Measurements from ENCODE around the gene CALN1. TPM values are rescaled to one million over a fixed set of nuclear protein-coding genes. Genes with fewer than 3 reads are reported as not detected.

Gene CALN1
- total and polyA plus RNA-seq, 4 donors: 0.14 to 0.84 (median 0.24) TPM

DNA sequence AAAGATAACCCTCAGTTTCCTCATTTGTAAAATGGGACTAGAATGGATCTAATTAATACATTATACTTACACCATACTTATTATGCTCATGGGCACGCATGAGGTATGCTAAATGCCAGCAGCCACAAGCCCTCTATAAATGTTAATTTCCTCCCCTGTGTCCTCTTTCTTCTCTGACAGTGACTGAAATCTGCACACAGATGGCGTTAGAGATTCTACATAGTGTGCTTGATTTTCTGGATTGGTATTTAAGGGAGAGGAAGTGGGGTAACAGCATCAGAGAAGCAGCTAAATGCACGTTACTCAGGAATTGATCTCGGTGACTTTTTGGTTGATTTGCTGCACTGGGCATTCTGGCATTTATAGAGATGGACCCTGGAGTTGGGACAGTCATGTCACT, 568.5 kb downstream of the CALN1 start (continued):
- TF ChIP-seq, protein P1, sequence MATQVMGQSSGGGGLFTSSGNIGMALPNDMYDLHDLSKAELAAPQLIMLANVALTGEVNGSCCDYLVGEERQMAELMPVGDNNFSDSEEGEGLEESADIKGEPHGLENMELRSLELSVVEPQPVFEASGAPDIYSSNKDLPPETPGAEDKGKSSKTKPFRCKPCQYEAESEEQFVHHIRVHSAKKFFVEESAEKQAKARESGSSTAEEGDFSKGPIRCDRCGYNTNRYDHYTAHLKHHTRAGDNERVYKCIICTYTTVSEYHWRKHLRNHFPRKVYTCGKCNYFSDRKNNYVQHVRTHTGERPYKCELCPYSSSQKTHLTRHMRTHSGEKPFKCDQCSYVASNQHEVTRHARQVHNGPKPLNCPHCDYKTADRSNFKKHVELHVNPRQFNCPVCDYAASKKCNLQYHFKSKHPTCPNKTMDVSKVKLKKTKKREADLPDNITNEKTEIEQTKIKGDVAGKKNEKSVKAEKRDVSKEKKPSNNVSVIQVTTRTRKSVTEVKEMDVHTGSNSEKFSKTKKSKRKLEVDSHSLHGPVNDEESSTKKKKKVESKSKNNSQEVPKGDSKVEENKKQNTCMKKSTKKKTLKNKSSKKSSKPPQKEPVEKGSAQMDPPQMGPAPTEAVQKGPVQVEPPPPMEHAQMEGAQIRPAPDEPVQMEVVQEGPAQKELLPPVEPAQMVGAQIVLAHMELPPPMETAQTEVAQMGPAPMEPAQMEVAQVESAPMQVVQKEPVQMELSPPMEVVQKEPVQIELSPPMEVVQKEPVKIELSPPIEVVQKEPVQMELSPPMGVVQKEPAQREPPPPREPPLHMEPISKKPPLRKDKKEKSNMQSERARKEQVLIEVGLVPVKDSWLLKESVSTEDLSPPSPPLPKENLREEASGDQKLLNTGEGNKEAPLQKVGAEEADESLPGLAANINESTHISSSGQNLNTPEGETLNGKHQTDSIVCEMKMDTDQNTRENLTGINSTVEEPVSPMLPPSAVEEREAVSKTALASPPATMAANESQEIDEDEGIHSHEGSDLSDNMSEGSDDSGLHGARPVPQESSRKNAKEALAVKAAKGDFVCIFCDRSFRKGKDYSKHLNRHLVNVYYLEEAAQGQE (IDR thresholded peaks at IDR 0.05): no peak
- TF ChIP-seq JUND (IDR thresholded peaks at IDR 0.05): no peak
- no peak for TF ChIP-seq RXRA (IDR thresholded peaks at IDR 0.05)

DNA sequence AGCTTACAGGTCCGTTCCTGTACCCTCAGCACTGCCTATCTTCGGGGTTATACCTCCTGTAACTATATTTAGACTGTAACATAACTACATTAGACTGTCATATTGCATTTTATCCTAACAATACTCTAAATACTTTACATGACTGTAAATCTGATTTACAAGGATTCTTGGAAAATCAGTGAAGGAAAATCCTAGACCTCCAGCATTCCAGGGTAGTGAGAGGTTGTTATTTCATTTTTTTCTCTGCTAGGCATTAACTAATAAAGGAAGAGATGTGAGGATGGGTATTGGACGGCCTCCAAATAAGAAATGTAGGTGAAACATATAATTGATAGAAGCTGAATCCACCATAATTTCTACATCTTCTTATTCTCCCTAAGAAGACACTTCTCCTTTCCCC, 569.4 kb downstream of the CALN1 start:
- no peaks in the 10 kb centered on the region for H3K27me3 ChIP-seq (ENCODE audit: control insufficient read depth in 4 of 4, insufficient read depth in 4 of 4, low read length in 3 of 4)
- WGBS: 59% methylated on average over 3 of the region's 3 CpGs
- DNase-seq (ENCODE audit: low spot score): no peak

DNA sequence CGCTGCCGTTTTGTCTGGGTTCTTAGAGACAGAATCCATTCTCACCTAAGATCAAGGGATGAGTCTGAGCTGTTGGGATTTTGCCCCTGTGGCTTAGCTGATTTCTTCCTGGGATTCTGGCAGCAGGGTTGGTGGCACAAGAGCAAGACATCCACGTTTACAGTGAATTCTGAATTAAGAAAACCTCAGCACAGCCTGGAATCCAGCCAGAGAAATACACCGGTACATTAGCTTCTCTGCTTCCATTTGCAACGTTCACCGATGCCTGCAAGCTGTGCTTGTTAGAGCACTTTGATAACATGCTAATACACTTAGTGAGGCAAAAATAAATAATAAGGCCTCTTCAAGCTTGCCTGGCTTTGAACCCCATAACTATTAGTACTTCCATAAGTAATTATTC, 569.8 kb downstream of the CALN1 start:
- H3K27me3 ChIP-seq (ENCODE audit: control insufficient read depth in 4 of 4, insufficient read depth in 4 of 4, low read length in 3 of 4): no peaks in the 10 kb centered on the region
- H3K4me3 ChIP-seq (ENCODE audit: low read depth in 1 of 3, low read length in 3 of 3): no peak overlapping the region
- DNase-seq (ENCODE audit: low spot score): no peak
- H3K9me3 ChIP-seq (ENCODE audit: control insufficient read depth in 4 of 4, low read length in 3 of 4): no peaks in the 10 kb centered on the region
- H3K4me1 ChIP-seq (ENCODE audit: control insufficient read depth in 4 of 4, insufficient read depth in 4 of 4, low read length in 3 of 4): no peaks in the 10 kb centered on the region
- 64% methylated on average over 6 of the region's 6 CpGs for WGBS
- no peak for TF ChIP-seq JUND (IDR thresholded peaks at IDR 0.05)
- no peak overlapping the region for H3K9ac ChIP-seq (ENCODE audit: low read depth in 1 of 2, low read length in 2 of 2)
- H3K36me3 ChIP-seq (ENCODE audit: control insufficient read depth in 4 of 4, insufficient read depth in 3 of 4, low read depth in 1 of 4, low read length in 3 of 4): no peaks in the 10 kb centered on the region
- H3K27ac ChIP-seq (ENCODE audit: low read depth in 1 of 2, low read length in 2 of 2): no peak overlapping the region

More for the DNA sequence above, 569.4 kb downstream of the CALN1 start:
- Histone ChIP-seq H3K4me1 (ENCODE audit: control insufficient read depth in 4 of 4, insufficient read depth in 4 of 4, low read length in 3 of 4) (no peaks in the 10 kb centered on the region), H3K36me3 (ENCODE audit: control insufficient read depth in 4 of 4, insufficient read depth in 3 of 4, low read depth in 1 of 4, low read length in 3 of 4) (no peaks in the 10 kb centered on the region), H3K4me3 (ENCODE audit: low read depth in 1 of 3, low read length in 3 of 3) (no peak overlapping the region), H3K9ac (ENCODE audit: low read depth in 1 of 2, low read length in 2 of 2) (no peak overlapping the region), H3K27ac (ENCODE audit: low read depth in 1 of 2, low read length in 2 of 2) (no peak overlapping the region), H3K9me3 (ENCODE audit: control insufficient read depth in 4 of 4, low read length in 3 of 4) (no peaks in the 10 kb centered on the region)
- no peak for TF ChIP-seq GABPA (IDR thresholded peaks at IDR 0.05 in 1 of 2, conservative IDR thresholded peaks at IDR 0.05 in 1 of 2)
- TF ChIP-seq EGR1 (IDR thresholded peaks at IDR 0.05; ENCODE audit: low read depth in 2 of 2): no peak
- no peak for TF ChIP-seq NR2F2 (IDR thresholded peaks at IDR 0.05)
- no peak for TF ChIP-seq FOXA1 (IDR thresholded peaks at IDR 0.05)
- TF ChIP-seq FOXA2 (IDR thresholded peaks at IDR 0.05): no peak
- no peak for TF ChIP-seq JUND (IDR thresholded peaks at IDR 0.05)
- TF ChIP-seq, protein P2, sequence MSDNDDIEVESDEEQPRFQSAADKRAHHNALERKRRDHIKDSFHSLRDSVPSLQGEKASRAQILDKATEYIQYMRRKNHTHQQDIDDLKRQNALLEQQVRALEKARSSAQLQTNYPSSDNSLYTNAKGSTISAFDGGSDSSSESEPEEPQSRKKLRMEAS (IDR thresholded peaks at IDR 0.05): no peak
- TF ChIP-seq HNF4G (IDR thresholded peaks at IDR 0.05): no peak
- no peak for TF ChIP-seq RXRA (IDR thresholded peaks at IDR 0.05)
- TF ChIP-seq, protein P3, sequence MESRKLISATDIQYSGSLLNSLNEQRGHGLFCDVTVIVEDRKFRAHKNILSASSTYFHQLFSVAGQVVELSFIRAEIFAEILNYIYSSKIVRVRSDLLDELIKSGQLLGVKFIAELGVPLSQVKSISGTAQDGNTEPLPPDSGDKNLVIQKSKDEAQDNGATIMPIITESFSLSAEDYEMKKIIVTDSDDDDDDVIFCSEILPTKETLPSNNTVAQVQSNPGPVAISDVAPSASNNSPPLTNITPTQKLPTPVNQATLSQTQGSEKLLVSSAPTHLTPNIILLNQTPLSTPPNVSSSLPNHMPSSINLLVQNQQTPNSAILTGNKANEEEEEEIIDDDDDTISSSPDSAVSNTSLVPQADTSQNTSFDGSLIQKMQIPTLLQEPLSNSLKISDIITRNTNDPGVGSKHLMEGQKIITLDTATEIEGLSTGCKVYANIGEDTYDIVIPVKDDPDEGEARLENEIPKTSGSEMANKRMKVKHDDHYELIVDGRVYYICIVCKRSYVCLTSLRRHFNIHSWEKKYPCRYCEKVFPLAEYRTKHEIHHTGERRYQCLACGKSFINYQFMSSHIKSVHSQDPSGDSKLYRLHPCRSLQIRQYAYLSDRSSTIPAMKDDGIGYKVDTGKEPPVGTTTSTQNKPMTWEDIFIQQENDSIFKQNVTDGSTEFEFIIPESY (IDR thresholded peaks at IDR 0.05): no peak

DNA sequence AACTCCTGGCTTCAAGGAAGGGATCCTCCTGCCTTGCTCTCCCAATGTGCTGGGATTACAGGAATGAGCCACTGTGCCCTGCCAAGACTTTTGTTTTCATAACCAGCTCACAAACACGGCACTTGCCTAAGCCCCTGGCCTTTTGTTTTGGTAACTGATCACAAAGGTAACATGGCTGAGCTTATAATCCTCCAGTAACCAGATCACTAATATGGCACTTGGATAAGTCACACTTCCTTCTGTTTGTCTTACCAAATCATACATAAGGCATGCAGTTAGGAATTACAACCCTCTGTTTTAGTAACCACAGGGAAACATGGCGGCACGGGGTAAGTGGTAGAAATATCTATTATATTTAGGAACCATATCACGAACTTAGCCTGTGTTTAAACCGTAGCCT, 577.1 kb downstream of the CALN1 start:
- Histone ChIP-seq H3K4me3 (ENCODE audit: low read depth in 1 of 3, low read length in 3 of 3) (no peak overlapping the region), H3K9ac (ENCODE audit: low read depth in 1 of 2, low read length in 2 of 2) (no peak overlapping the region), H3K9me3 (ENCODE audit: control insufficient read depth in 4 of 4, low read length in 3 of 4) (no peaks in the 10 kb centered on the region), H3K27me3 (ENCODE audit: control insufficient read depth in 4 of 4, insufficient read depth in 4 of 4, low read length in 3 of 4) (no peaks in the 10 kb centered on the region), H3K36me3 (ENCODE audit: control insufficient read depth in 4 of 4, insufficient read depth in 3 of 4, low read depth in 1 of 4, low read length in 3 of 4) (no peaks in the 10 kb centered on the region), H3K27ac (ENCODE audit: low read depth in 1 of 2, low read length in 2 of 2) (no peak overlapping the region), H3K4me1 (ENCODE audit: control insufficient read depth in 4 of 4, insufficient read depth in 4 of 4, low read length in 3 of 4) (no peaks in the 10 kb centered on the region)
- 74% methylated on average over 5 of the region's 5 CpGs for WGBS
- no peak for DNase-seq (ENCODE audit: low spot score)
- no peak for TF ChIP-seq YY1 (IDR thresholded peaks at IDR 0.05)
- TF ChIP-seq, protein P4, sequence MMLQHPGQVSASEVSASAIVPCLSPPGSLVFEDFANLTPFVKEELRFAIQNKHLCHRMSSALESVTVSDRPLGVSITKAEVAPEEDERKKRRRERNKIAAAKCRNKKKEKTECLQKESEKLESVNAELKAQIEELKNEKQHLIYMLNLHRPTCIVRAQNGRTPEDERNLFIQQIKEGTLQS (IDR thresholded peaks at IDR 0.05): no peak
- TF ChIP-seq TAF1 (conservative IDR thresholded peaks at IDR 0.05): no peak
- TF ChIP-seq FOXA1 (IDR thresholded peaks at IDR 0.05): no peak
- no peak for TF ChIP-seq JUND (IDR thresholded peaks at IDR 0.05)
- TF ChIP-seq HNF4A (conservative IDR thresholded peaks at IDR 0.05): no peak
- TF ChIP-seq, protein P5, sequence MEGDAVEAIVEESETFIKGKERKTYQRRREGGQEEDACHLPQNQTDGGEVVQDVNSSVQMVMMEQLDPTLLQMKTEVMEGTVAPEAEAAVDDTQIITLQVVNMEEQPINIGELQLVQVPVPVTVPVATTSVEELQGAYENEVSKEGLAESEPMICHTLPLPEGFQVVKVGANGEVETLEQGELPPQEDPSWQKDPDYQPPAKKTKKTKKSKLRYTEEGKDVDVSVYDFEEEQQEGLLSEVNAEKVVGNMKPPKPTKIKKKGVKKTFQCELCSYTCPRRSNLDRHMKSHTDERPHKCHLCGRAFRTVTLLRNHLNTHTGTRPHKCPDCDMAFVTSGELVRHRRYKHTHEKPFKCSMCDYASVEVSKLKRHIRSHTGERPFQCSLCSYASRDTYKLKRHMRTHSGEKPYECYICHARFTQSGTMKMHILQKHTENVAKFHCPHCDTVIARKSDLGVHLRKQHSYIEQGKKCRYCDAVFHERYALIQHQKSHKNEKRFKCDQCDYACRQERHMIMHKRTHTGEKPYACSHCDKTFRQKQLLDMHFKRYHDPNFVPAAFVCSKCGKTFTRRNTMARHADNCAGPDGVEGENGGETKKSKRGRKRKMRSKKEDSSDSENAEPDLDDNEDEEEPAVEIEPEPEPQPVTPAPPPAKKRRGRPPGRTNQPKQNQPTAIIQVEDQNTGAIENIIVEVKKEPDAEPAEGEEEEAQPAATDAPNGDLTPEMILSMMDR (IDR thresholded peaks at IDR 0.05; ENCODE audit: low read depth, low read length, missing input control): no peak
- no peak for TF ChIP-seq EGR1 (IDR thresholded peaks at IDR 0.05; ENCODE audit: low read depth in 2 of 2)
- no peak for TF ChIP-seq RAD21 (IDR thresholded peaks at IDR 0.05)

Data from liver (tissue), 9 donors.